Hepatocyte (in vitro differentiated cells): Measurements from ENCODE around the gene TLCD1. TPM values are rescaled to one million over a fixed set of nuclear protein-coding genes. Genes with fewer than 3 reads are reported as not detected.
A peak's percentile ranks its signal among the peaks of the same experiment; 100 is the strongest.

Source experiments
- DNase-seq: peaks from one replicate; pipeline ENCODE4 v3.0.0-alpha.2; 2016; ENCODE audit warnings: low spot score
- H2AFZ ChIP-seq: fragments of 200-600 bp; sonication (generic); 2 replicates; pipeline ENCODE4 v1.6.0; 2016; ENCODE audit warnings: antibody characterized with exemption, mild to moderate bottlenecking
- H3K27ac ChIP-seq: fragments of 200-600 bp; sonication (generic); 2 replicates; pipeline ENCODE4 v1.5.1; 2016; ENCODE audit warnings: mild to moderate bottlenecking
- H3K27me3 ChIP-seq: fragments of 200-600 bp; sonication (generic); 2 replicates; pipeline ENCODE4 v1.6.1; 2016
- H3K36me3 ChIP-seq: fragments of 200-600 bp; sonication (generic); replicated peaks from 2 replicates; pipeline ENCODE4 v1.5.1; 2016; ENCODE audit warnings: low read depth; ENCODE audit not compliant: insufficient read depth
- H3K4me1 ChIP-seq: fragments of 200-600 bp; sonication (generic); 2 replicates; pipeline ENCODE4 v1.5.1; 2016; ENCODE audit warnings: mild to moderate bottlenecking, moderate library complexity; ENCODE audit not compliant: insufficient read depth
- H3K4me2 ChIP-seq: fragments of 200-600 bp; sonication (generic); 2 replicates; pipeline ENCODE4 v1.6.0; 2016
- H3K4me3 ChIP-seq: fragments of 200-600 bp; sonication (generic); 2 replicates; pipeline ENCODE4 v1.5.1; 2016; ENCODE audit warnings: mild to moderate bottlenecking
- H3K79me2 ChIP-seq: fragments of 200-600 bp; sonication (generic); 2 replicates; pipeline ENCODE4 v1.6.0; 2017; ENCODE audit warnings: mild to moderate bottlenecking
- H3K9me2 ChIP-seq: fragments of 200-600 bp; sonication (generic); replicated peaks from 2 replicates; pipeline ENCODE4 v1.6.0; 2017; ENCODE audit warnings: mild to moderate bottlenecking; ENCODE audit not compliant: insufficient read depth
- H3K9me3 ChIP-seq: fragments of 200-600 bp; sonication (generic); 2 replicates; pipeline ENCODE4 v1.5.1; 2016; ENCODE audit warnings: low read depth, mild to moderate bottlenecking
- H4K20me1 ChIP-seq: fragments of 200-600 bp; sonication (generic); 2 replicates; pipeline ENCODE4 v1.6.0; 2016; ENCODE audit warnings: mild to moderate bottlenecking; ENCODE audit not compliant: insufficient read depth, poor library complexity, severe bottlenecking
- CTCF ChIP-seq: fragments of 200-600 bp; sonication (generic); IDR thresholded peaks from 2 replicates; pipeline ENCODE4 v1.5.1; 2016; ENCODE audit warnings: antibody characterized with exemption, mild to moderate bottlenecking; ENCODE audit not compliant: poor library complexity
- EZH2 ChIP-seq: fragments of 200-600 bp; sonication (generic); IDR thresholded peaks from 2 replicates; pipeline ENCODE4 v1.6.1; 2016; ENCODE audit warnings: antibody characterized with exemption, mild to moderate bottlenecking, borderline replicate concordance
- EZH2phosphoT487 ChIP-seq: fragments of 200-600 bp; sonication (generic); IDR thresholded peaks from one replicate; pipeline ENCODE4 v1.6.1; 2018; ENCODE audit warnings: antibody characterized with exemption, mild to moderate bottlenecking, low read depth, moderate library complexity; ENCODE audit not compliant: unreplicated experiment, severe bottlenecking
- WGBS: methylation state at CpG from one replicate; pipeline ENCODE4 v1.1.6; 2016; ENCODE audit warnings: low lambda C conversion rate; ENCODE audit errors: missing lambda C conversion rate; 5-methylcytosine and 5-hydroxymethylcytosine counted together
- polyA plus RNA-seq: library from polyadenylated mRNA; unstranded; fragments of >200 nt; fragmentation: Nextera tagmentation; extraction: Ambion mirVana; gene quantifications from 2 replicates; pipeline ENCODE4 v1.2.1, GENCODE V29; 2016
- total RNA-seq: library from RNA; depleted of rRNA; stranded (reverse); fragments of >200 nt; gene quantifications from 2 replicates; pipeline ENCODE4 v1.2.3, GENCODE V29; 2014

Gene TLCD1
- total and polyA plus RNA-seq, 2 experiments from 2014 or later, result 12.5 to 23.4 TPM

GRCh38 chr17:28763804-28764266 lies 37.8 kb upstream of the TLCD1 start:
- H3K4me3 ChIP-seq, result no peak overlapping the region
- peaks cover 4% of the 10 kb centered on the region for H4K20me1 ChIP-seq
- no peak overlapping the region for H3K4me2 ChIP-seq
- no peaks in the 10 kb centered on the region for H3K27me3 ChIP-seq
- no peaks in the 10 kb centered on the region for H3K9me3 ChIP-seq
- H3K36me3 ChIP-seq, result no peaks in the 10 kb centered on the region
- peaks cover 27% of the 10 kb centered on the region for H3K79me2 ChIP-seq
- TF ChIP-seq EZH2phosphoT487, result no peak
- TF ChIP-seq CTCF, result peak; percentile 93
- TF ChIP-seq EZH2, result no peak
- H2AFZ ChIP-seq, result no peak overlapping the region
- no peaks in the 10 kb centered on the region for H3K9me2 ChIP-seq
- no peaks in the 10 kb centered on the region for H3K4me1 ChIP-seq
- DNase-seq, result peak; percentile 88
- H3K27ac ChIP-seq, result no peak overlapping the region
- WGBS, result 57% methylated on average over 5 of the region's 5 CpGs

- WGBS, result 93% methylated on average over 1 of the region's 1 CpG
- no peak overlapping the region for H2AFZ ChIP-seq
- no peak overlapping the region for H3K4me3 ChIP-seq
- no peaks in the 10 kb centered on the region for H3K9me2 ChIP-seq
- peaks cover 4% of the 10 kb centered on the region for H4K20me1 ChIP-seq
- no peak for TF ChIP-seq EZH2phosphoT487
- TF ChIP-seq CTCF, result no peak
- TF ChIP-seq EZH2, result no peak
- H3K9me3 ChIP-seq, result no peaks in the 10 kb centered on the region
- no peaks in the 10 kb centered on the region for H3K27me3 ChIP-seq
- H3K27ac ChIP-seq, result no peak overlapping the region
- H3K36me3 ChIP-seq, result no peaks in the 10 kb centered on the region
- peaks cover 25% of the 10 kb centered on the region for H3K79me2 ChIP-seq
- H3K4me2 ChIP-seq, result no peak overlapping the region
- DNase-seq, result no peak
- H3K4me1 ChIP-seq, result no peaks in the 10 kb centered on the region
Measured at GRCh38 chr17:28763137-28763799, 37.2 kb upstream of the TLCD1 start.

GRCh38 chr17:28760601-28761562 lies 34.8 kb upstream of the TLCD1 start:
- WGBS, result 58% methylated on average over 9 of the region's 9 CpGs

More at GRCh38 chr17:28760601-28761562, 34.8 kb upstream of the TLCD1 start:
- Histone ChIP-seq H4K20me1 (peaks cover 4% of the 10 kb centered on the region), H3K4me1 (no peaks in the 10 kb centered on the region), H2AFZ (no peak overlapping the region), H3K4me3 (no peak overlapping the region), H3K9me2 (no peaks in the 10 kb centered on the region), H3K36me3 (no peaks in the 10 kb centered on the region), H3K79me2 (peaks cover 23% of the 10 kb centered on the region), H3K27ac (no peak overlapping the region), H3K27me3 (no peaks in the 10 kb centered on the region), H3K9me3 (no peaks in the 10 kb centered on the region), H3K4me2 (no peak overlapping the region)
- DNase-seq, result no peak
- no peak for TF ChIP-seq EZH2
- no peak for TF ChIP-seq CTCF
- TF ChIP-seq EZH2phosphoT487, result no peak
